HG03108 (cell line): ENCODE results near the gene CPNE7.
A peak's percentile ranks its signal among the peaks of the same experiment; 100 is the strongest.
"Not testable (repeated sequence)": the region's sequence is repeated elsewhere in the genome, so short reads cannot be mapped to it uniquely, and the experiment has no call there.

ENCODE experiments used
- ATAC-seq: cut with Tn5 transposase; IDR thresholded peaks from one replicate; pipeline ENCODE4 v1.9.1; 2021; ENCODE audit warnings: moderate library complexity; ENCODE audit not compliant: unreplicated experiment

The CPNE7 gene

DNA sequence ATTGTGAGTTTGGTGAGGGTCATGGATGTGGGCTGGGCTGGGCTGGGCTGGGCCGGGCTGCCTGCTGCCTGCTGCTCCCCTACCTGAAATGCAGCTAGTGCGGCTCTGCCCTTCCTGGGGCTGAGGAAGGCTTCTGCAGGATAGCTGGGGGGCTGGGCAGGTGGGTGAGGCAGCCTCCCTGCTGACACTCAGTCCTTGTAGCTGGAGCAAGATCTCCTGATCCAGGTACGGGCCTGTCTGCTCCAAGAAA is 10.4 kb upstream of the CPNE7 start:
- no peak for ATAC-seq

DNA sequence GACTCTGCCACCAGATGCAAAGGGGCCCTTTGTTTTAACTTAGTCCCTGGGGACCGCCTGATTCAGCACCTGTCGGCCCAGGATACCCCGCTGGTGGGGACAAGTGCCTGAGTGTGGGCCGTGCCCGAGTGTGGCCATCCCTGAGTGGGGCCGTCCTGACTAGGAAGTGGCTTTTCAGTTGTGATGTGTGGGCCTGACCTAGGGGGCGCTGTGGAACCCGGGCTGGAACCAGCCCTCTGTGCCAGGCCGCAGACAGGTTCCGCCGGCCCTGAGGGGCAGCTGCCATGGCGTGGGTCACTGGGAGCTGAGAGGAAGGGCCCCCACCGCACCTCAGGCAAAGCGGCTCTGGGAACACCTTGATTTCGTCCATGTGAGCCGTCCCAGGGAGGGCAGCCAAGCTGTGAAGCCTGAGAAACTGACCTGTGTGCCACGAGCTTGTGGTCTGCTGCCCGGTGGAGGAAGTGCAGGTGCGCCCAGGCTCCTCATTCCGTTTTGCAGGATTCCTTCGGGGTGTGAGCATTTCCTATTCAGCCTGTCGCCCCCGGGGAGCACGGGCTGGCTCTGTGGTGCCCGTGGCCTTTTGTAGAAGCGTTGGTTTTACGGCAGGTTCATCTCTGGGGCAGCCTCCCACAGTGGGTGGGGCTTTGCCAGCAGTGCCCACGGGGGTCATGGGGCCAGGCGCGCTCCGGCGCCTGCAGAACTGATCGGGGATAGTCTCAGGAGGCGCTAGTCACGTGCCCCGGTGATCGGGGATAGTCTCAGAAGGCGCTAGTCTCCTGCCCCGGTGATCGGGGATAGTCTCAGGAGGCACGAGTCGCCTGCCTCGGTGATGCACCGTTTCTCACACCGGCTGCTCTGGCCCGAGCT is 9.8 kb upstream of the CPNE7 start:
- no peak for ATAC-seq

DNA sequence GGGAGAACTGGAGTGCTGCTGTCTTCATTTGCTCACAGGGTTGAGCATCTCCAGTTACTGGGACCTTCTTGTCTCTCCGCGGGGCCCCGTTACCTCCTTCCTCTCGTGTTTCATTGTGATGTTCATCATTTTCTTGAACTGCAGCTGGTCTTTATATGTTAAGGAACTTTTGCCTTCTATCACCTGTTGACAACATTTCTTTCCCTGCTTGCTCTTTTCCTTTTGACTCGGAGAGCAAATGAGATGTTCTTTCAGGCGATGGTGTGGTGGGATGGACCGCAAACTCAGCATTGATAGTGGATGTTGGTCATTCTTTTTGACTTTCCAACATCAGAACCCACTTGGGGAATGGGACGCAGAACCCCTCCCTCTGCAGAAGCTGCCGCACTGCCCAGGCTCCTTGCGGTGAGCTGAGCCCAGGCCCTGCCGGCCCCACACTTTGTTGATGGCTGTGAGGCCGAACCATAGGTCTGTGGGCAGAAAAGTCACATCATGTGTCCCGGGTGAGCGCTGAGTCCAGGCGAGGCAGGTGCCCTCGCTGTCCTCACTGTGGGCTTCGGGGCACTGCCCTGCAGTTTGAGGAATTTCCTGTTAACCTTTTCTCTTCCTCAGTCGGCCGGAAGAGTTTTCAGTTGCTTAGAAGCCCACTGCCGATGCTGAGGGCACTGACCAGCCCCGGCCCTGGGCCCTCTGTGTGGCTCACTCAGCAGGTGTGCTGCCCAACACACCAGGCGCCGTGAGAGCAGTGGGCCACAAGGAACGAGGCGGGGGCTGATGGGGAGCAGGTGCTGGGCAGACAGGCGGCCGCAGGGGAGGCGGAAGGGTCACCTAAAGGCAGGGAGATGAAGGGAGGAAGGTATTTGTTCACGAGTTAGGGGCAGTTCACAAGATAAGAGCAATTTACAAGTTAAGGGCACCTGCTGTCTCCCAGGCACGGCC is 7.6 kb upstream of the CPNE7 start:
- ATAC-seq = no peak

DNA sequence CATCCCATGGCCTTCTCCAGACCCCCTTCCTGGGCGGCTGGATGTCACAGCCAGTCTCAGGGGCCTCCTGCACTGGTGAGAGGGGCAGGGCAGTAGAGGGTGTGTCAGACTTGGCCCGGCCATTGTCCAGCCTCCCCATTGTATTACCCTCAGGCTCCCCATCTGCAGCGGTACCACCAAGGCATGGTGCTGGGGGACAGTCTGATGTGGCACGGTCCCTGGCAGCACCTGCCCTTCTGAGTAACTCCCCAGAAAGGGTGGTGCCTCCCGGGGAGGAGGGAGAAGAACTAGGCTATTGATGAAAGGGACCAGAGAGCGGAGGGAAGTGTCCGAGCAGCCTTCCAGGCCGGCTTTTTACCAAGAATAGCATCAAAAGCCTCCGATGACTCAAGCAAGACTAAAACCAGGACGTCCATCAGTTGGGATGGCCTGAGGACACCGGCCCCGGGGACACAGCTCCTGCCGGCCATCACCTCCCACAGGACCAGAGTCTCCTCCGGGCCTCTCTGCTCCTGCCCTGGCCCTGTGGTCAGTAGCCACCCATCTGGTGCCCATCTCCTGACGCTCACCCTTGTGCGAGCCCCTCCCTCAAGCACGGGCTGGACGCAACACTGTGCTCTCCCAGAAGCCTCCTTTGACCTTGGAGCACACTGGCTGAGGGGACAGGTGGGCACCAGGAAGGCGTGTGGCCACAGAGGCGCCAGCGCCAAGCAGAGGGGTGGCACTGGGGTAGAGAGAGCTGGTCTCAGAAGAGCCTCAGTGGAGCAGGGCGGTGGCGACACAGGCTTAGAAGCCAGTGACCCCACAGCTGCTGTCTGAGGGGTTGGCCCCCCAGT is 5.8 kb upstream of the CPNE7 start:
- no peak for ATAC-seq

DNA sequence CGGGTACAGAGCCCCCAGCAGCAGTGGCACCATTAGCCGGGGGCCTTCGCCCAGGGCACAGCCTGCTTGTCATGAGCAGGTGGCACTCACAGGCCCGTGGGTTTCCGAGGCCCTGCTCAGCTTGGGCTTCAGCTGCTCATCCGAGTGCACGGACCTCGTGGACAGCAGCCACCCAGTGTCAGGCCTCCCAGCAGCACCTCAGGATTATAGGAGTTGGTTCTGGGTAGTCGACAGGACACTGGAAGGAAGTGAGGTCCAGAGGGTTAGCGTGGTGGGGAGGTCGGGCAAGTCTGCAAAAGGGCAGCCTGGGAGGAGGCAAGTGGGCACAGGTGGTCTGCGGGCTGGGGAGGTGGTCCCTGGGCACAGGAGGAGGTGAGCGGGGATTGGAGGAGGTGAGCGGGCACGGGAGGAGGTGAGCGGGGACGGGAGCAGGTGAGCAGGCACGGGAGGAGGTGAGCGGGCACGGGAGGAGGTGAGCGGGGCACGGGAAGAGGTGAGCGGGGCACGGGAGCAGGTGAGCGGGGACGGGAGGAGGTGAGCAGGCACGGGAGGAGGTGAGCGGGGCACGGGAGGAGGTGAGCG is 5.1 kb upstream of the CPNE7 start:
- ATAC-seq = no peak

DNA sequence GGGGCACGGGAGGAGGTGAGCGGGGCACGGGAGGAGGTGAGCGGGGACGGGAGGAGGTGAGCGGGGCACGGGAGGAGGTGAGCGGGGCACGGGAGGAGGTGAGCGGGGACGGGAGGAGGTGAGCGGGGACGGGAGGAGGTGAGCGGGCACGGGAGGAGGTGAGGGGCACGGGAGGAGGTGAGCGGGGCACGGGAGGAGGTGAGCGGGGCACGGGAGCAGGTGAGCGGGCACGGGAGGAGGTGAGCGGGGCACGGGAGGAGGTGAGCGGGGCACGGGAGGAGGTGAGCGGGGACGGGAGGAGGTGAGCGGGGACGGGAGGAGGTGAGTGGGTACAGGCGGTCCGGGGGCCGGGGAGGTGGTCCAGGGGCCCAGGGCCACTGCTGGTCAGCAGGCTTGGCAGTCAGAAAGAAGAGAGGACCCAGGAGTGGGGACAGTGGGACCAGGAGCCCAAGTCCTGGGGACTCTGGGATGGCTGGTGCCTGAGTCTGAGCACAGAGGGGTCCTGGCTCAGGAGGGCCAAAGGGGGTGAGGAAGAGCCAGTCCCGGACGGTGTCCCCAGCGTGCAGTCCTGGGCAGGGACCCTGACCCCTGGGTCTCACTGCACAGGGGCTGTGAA is 4.5 kb upstream of the CPNE7 start:
- not testable (repeated sequence) for ATAC-seq

- ATAC-seq = no peak
Observed at GRCh38 chr16:89571636-89572035, 3.9 kb upstream of the CPNE7 start.

- ATAC-seq = no peak
Observed at GRCh38 chr16:89572073-89572484, 3.5 kb upstream of the CPNE7 start.

- no peak for ATAC-seq
Observed at GRCh38 chr16:89572485-89573205, 2.9 kb upstream of the CPNE7 start.

DNA sequence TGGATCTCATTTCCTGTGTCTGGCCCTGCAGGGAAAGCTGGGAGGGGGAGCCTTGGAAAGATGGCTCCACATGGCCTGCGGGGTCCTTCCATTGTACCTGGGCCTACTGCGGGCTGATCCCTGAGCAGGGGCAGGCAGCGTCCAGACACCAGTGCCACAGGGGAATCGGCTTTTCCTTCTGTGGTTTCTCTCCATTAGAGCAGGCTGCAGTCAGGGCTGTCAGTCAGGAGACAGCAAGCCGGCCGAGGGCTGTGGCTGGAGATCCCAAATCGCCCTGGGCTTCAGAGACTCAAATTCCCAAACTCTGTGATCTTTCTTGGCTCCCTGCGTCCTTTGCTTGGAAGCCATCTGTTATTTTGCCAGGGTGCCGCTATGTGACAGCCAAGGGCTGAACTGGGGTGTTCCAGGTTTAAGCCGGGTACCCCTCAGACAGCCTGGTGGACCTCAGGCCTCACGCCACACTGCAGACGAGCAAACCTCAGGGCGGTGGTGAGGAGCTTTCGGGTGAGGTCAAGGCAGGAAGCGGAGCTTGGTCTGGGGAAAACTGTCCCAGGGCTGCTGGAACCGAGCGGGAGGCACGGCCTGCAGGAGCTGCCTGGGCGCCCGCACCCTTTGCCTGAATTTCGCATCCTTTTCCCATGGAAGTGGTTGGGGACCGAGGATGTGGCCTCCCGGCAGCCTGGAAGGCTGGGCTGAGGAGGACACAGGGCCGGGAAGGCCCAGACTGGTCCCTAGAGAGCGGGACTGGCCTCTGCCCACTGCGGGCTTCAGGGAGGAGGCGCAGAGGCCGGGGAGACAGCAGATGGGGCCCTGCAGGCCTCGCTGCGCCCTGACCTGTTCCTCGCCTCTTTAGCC is 1.5 kb upstream of the CPNE7 start:
- no peak for ATAC-seq

DNA sequence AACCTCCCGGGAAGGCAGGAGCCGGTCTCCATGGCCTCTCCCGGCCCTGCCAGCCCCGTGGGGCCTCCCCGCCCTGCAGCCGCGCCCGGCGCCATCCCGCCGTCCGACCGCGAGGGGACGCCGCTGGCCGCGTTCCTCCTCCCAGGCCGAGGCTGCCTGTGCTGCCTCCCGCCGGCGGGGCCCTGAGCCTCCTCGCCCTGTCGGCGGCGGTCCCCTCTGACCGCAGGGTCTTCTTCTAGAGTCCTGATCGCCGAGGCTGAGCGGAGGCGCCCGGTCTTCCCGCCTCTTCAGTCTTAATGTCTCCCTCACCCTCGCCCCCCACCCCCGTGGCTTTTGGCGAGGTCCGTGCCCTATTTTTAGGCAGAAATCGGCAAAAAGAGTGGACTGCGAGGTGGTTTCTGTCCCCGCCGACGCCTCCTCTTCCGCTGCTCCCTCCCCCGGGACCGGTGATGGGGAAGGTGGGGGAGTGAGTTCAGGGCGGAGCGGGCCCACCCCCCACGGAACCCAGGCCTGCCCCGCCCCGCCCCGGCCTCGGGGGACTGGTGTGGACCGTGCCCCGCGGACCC is 794 bp upstream of the CPNE7 start:
- ATAC-seq = peak; percentile 46

- ATAC-seq = no peak
Observed at GRCh38 chr16:89576153-89577054, 846 bp downstream of the CPNE7 start.

GRCh38 chr16:89577055-89577759 is 1.6 kb downstream of the CPNE7 start:
- ATAC-seq = no peak

DNA sequence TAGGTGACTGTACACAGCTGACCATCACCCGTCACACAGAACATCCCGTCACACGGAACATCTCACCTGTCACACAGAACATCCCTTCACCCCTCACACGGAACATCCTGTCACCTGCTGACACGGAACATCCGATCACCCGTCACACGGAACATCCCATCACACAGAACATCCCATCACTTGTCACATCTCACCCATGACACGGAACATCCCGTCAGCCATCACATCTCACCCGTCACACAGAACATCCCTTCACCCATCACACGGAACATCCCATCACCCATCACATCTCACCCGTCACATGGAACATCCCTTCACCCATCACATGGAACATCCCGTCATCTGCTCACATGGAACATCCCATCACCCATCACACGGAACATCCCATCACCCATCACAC is 3.8 kb downstream of the CPNE7 start:
- ATAC-seq = no peak

DNA sequence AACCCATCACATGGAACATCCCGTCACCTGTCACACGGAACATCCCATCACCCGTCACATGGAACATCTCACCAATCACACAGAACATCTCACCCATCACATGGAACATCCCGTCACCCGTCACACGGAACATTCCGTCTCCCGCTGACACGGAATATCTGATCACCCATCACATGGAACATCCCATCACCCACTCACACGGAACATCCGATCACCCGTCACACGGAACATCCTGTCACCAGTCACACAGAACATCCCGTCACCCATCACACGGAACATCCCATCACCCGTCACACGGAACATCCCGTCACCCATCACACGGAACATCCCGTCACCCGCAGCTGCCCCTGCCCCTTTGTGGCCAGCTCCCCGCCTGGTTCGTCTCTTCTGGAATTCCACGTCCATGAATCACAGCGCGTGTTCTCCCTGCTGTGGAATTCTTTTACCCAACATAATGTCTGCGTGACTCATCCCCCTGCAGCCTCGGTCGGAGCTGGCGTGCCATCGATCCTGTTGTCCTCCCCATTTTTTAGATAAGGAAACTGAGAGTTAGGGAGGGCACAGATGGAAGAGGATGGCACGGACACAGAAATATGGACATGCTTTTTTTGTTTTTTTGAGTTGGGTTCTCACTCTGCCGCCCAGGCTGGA is 5.6 kb downstream of the CPNE7 start:
- no peak for ATAC-seq

DNA sequence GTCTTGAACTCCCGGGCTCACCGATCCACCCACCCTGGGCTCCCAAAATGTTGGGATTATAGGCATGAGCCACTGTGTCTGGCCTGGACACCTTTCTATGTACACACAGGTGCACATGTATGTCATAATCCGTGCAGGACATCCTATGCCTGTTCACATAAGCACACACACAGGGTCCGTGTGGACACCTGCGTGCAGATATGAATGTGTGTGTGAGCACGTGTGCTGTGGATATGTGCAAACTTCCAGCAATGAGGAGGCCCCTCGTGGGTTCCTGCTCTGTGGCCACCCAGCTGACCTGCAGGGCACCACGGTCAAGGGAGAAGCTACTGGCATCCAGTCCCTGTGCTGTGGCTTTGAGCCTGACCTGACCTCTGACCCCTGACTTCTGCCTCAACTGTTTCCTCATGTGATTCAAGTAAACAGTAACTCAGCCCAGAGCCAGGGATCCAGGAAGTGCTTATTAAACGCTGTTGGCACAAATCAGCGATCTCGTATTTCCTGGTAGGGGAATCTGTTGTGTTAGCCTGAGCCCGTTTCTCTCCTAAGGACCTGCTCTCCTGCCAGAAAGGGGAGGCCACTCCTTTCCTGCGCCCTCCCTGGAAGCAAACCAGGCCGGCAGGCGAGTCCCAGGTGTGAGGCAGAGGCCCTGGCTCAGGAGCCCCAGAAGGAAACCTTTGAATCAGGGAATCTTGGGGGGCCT is 6.5 kb downstream of the CPNE7 start:
- no peak for ATAC-seq
